Melanocyte of skin (primary cell): ENCODE data around the gene NR1I2. TPM values are rescaled to one million over a fixed set of nuclear protein-coding genes. Genes with fewer than 3 reads are reported as not detected.

Source experiments
- total RNA-seq, 2 donors: library from RNA; depleted of rRNA; stranded (reverse); fragments of >200 nt; gene quantifications; 2 replicates each; pipeline ENCODE4 v1.2.3, GENCODE V29; 2012

The NR1I2 gene
- total RNA-seq, result under 1 TPM in 1 of 2 donors, not detected in 1; under 0.01 TPM

GRCh38 chr3:119781330-119782198 lies at the start of gene NR1I2:
NR1I2 (plus strand) TSS chr3:119782101.

Other genes starting within 250 kb of the NR1I2 start
- gene CD80, start 222.5 kb upstream of the NR1I2 start, total RNA-seq, result not detected
- 1 to 10 TPM; 7.9 to 9.7 TPM for gene ADPRH, start 202.6 kb upstream of the NR1I2 start, total RNA-seq
- gene PLA1A, start 184.2 kb upstream of the NR1I2 start, total RNA-seq, result 10 to 100 TPM; 10.7 to 65.6 TPM
- 1 to 10 TPM in 1 of 2 donors, not detected in 1; 1.4 TPM for gene POPDC2, start 121.5 kb upstream of the NR1I2 start, total RNA-seq
- 10 to 100 TPM; 23.1 to 32.0 TPM for gene COX17, start 104.7 kb upstream of the NR1I2 start, total RNA-seq
- gene CFAP91, start 79.1 kb upstream of the NR1I2 start, total RNA-seq, result 1 to 10 TPM in 1 of 2 donors, under 1 TPM in 1; 0.69 to 2.0 TPM